ENCODE data around the gene CEP128. TPM values are rescaled to one million over a fixed set of nuclear protein-coding genes. Genes with fewer than 3 reads are reported as not detected.

The CEP128 gene
- total and polyA plus RNA-seq, 2 experiments from 2014 or later, result 2.4 to 5.2 TPM

GRCh38 chr14:80713076-80713850 lies 228.3 kb downstream of the CEP128 start:
- TF ChIP-seq EZH2phosphoT487 (IDR thresholded peaks at IDR 0.05; ENCODE audit: insufficient read depth, low read depth), result no peak
- TF ChIP-seq EZH2 (IDR thresholded peaks at IDR 0.05; ENCODE audit: insufficient read depth, poor library complexity, severe bottlenecking), result no peak
- no peaks in the 10 kb centered on the region for H3K9me3 ChIP-seq (ENCODE audit: low read depth)

GRCh38 chr14:80705241-80705980 lies 236.1 kb downstream of the CEP128 start:
- Histone ChIP-seq H3F3A (ENCODE audit: insufficient read depth) (no peaks in the 10 kb centered on the region), H3K9me3 (ENCODE audit: low read depth) (no peaks in the 10 kb centered on the region), H2AFZ (no peak overlapping the region), H3K79me2 (ENCODE audit: insufficient read depth) (no peaks in the 10 kb centered on the region), H3K4me3 (no peak overlapping the region), H3K27me3 (replicated peaks; ENCODE audit: insufficient read depth) (no peaks in the 10 kb centered on the region), H3K36me3 (ENCODE audit: low read depth) (no peaks in the 10 kb centered on the region), H3K27ac (no peak overlapping the region), H3K4me1 (ENCODE audit: insufficient read depth) (no peaks in the 10 kb centered on the region), H4K20me1 (ENCODE audit: insufficient read depth) (no peaks in the 10 kb centered on the region), H3K9ac (no peak overlapping the region), H3K9me2 (ENCODE audit: insufficient read depth) (no peaks in the 10 kb centered on the region), H3K4me2 (ENCODE audit: unreplicated experiment) (no peak overlapping the region)
- TF ChIP-seq EZH2phosphoT487 (IDR thresholded peaks at IDR 0.05; ENCODE audit: insufficient read depth, low read depth) (no peak), EZH2 (IDR thresholded peaks at IDR 0.05; ENCODE audit: insufficient read depth, poor library complexity, severe bottlenecking) (no peak)
- WGBS, 2 experiments (ENCODE audit: low coverage in 1 of 2, low lambda C conversion rate in 2 of 2, missing lambda C conversion rate in 2 of 2), result 78 to 85% methylated on average over 1 of the region's 1 CpG
- in situ Hi-C loops (cut with MboI), result no loop called here
- no peak for DNase-seq

More at GRCh38 chr14:80713076-80713850, 228.3 kb downstream of the CEP128 start:
- WGBS, 2 experiments (ENCODE audit: low coverage in 1 of 2, low lambda C conversion rate in 2 of 2, missing lambda C conversion rate in 2 of 2), result 65 to 68% methylated on average over 5 of the region's 5 CpGs
- H3K27ac ChIP-seq, result no peak overlapping the region
- H3K9me2 ChIP-seq (ENCODE audit: insufficient read depth), result no peaks in the 10 kb centered on the region
- no peak overlapping the region for H3K4me3 ChIP-seq
- H3K4me2 ChIP-seq (ENCODE audit: unreplicated experiment), result no peak overlapping the region
- H3K9ac ChIP-seq, result no peak overlapping the region
- in situ Hi-C loops (cut with MboI), result no loop called here
- no peaks in the 10 kb centered on the region for H3K4me1 ChIP-seq (ENCODE audit: insufficient read depth)
- no peak overlapping the region for H2AFZ ChIP-seq
- H3K27me3 ChIP-seq (replicated peaks; ENCODE audit: insufficient read depth), result no peaks in the 10 kb centered on the region
- H4K20me1 ChIP-seq (ENCODE audit: insufficient read depth), result no peaks in the 10 kb centered on the region
- no peak for DNase-seq
- no peaks in the 10 kb centered on the region for H3K79me2 ChIP-seq (ENCODE audit: insufficient read depth)
- no peaks in the 10 kb centered on the region for H3F3A ChIP-seq (ENCODE audit: insufficient read depth)
- H3K36me3 ChIP-seq (ENCODE audit: low read depth), result no peaks in the 10 kb centered on the region

GRCh38 chr14:80700601-80701000 lies 240.9 kb downstream of the CEP128 start:
- 98 to 100% methylated on average over 1 of the region's 1 CpG for WGBS, 2 experiments (ENCODE audit: low coverage in 1 of 2, low lambda C conversion rate in 2 of 2, missing lambda C conversion rate in 2 of 2)
- H3K27me3 ChIP-seq (replicated peaks; ENCODE audit: insufficient read depth), result no peaks in the 10 kb centered on the region

GRCh38 chr14:80699861-80700260 lies 241.7 kb downstream of the CEP128 start:
- in situ Hi-C loops (cut with MboI), result no loop called here
- no peak for DNase-seq
- no peaks in the 10 kb centered on the region for H3K79me2 ChIP-seq (ENCODE audit: insufficient read depth)
- H3K9ac ChIP-seq, result no peak overlapping the region
- no peak overlapping the region for H2AFZ ChIP-seq
- H3F3A ChIP-seq (ENCODE audit: insufficient read depth), result no peaks in the 10 kb centered on the region
- H3K27me3 ChIP-seq (replicated peaks; ENCODE audit: insufficient read depth), result no peaks in the 10 kb centered on the region
- H3K4me1 ChIP-seq (ENCODE audit: insufficient read depth), result no peaks in the 10 kb centered on the region
- H3K9me3 ChIP-seq (ENCODE audit: low read depth), result no peaks in the 10 kb centered on the region
- H3K27ac ChIP-seq, result no peak overlapping the region
- no peak overlapping the region for H3K4me2 ChIP-seq (ENCODE audit: unreplicated experiment)
- no peak for TF ChIP-seq EZH2 (IDR thresholded peaks at IDR 0.05; ENCODE audit: insufficient read depth, poor library complexity, severe bottlenecking)
- TF ChIP-seq EZH2phosphoT487 (IDR thresholded peaks at IDR 0.05; ENCODE audit: insufficient read depth, low read depth), result no peak
- H3K36me3 ChIP-seq (ENCODE audit: low read depth), result no peaks in the 10 kb centered on the region
- no peak overlapping the region for H3K4me3 ChIP-seq
- no peaks in the 10 kb centered on the region for H3K9me2 ChIP-seq (ENCODE audit: insufficient read depth)
- WGBS, 2 experiments (ENCODE audit: low coverage in 1 of 2, low lambda C conversion rate in 2 of 2, missing lambda C conversion rate in 2 of 2), result 42 to 49% methylated on average over 4 of the region's 4 CpGs
- no peaks in the 10 kb centered on the region for H4K20me1 ChIP-seq (ENCODE audit: insufficient read depth)

More at GRCh38 chr14:80700601-80701000, 240.9 kb downstream of the CEP128 start:
- Histone ChIP-seq H3K9ac (no peak overlapping the region), H3K36me3 (ENCODE audit: low read depth) (no peaks in the 10 kb centered on the region), H3K4me3 (no peak overlapping the region), H3K9me2 (ENCODE audit: insufficient read depth) (no peaks in the 10 kb centered on the region), H3K4me1 (ENCODE audit: insufficient read depth) (no peaks in the 10 kb centered on the region), H2AFZ (no peak overlapping the region), H3F3A (ENCODE audit: insufficient read depth) (no peaks in the 10 kb centered on the region), H3K4me2 (ENCODE audit: unreplicated experiment) (no peak overlapping the region), H3K27ac (no peak overlapping the region), H3K9me3 (ENCODE audit: low read depth) (no peaks in the 10 kb centered on the region), H3K79me2 (ENCODE audit: insufficient read depth) (no peaks in the 10 kb centered on the region), H4K20me1 (ENCODE audit: insufficient read depth) (no peaks in the 10 kb centered on the region)
- DNase-seq, result no peak
- in situ Hi-C loops (cut with MboI), result no loop called here
- TF ChIP-seq EZH2 (IDR thresholded peaks at IDR 0.05; ENCODE audit: insufficient read depth, poor library complexity, severe bottlenecking), result no peak
- no peak for TF ChIP-seq EZH2phosphoT487 (IDR thresholded peaks at IDR 0.05; ENCODE audit: insufficient read depth, low read depth)
